ENCODE measurements around the gene GZF1.

GZF1 gene

DNA sequence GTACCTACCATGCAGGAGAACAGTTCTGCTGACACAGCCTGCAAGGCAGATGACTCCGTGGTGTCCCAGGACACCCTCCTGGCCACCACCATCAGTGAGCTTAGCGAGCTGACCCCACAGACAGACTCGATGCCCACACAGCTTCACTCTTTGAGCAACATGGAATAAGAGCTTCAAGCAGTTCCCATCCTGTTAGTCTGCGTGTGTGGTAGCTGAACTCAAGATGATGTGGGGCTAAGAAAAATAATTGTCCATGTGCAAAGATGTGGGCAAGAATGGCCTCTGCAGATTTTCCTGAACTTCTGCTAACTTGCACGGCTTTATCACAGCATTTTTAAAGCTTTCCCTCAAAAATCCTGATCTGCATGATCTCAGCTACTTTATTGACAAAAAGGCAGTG lies 8.3 kb downstream of the GZF1 start:
- DNase-seq, result no peak

DNA sequence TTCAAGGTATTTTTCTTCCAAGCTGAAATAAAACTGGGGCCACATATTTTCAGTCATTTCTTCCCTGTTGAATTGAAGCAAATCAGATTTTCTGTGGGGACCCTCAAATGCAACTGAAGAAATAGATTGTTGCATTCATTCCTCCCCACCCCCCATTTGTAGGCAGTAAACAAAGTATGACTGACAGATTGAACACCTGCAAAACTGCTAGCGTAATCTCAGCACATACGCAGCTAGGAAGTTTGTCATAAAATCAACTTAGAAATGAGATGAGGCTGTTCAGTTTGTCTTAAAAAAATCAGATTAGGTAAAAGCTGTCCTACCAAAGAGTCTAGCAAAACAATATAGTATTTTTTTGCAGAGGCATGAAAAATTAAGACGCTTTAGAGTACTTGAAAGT lies 8.9 kb downstream of the GZF1 start:
- DNase-seq, result no peak

DNA sequence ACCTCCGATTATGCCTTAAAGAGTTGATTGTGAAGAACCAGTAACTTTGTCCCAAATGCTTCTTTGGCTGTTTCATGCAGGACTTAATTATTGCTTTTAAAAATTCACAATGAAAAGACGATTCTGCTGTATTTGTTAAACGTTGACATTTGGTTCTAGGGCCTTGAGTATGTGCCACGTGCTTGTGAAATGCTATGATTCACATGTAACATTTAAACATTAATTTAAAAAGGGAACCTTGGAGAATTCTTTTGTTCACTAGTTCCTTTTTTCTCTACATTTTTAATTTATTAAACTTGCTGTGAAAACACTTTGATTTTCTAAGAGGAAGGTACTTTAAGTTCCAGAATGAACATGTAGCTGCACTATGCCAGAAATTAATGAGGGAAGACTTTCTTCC lies 9.5 kb downstream of the GZF1 start:
- DNase-seq, result no peak

GRCh38 chr20:23374441-23374840 lies 12.5 kb downstream of the GZF1 start:
- DNase-seq, result no peak

DNA sequence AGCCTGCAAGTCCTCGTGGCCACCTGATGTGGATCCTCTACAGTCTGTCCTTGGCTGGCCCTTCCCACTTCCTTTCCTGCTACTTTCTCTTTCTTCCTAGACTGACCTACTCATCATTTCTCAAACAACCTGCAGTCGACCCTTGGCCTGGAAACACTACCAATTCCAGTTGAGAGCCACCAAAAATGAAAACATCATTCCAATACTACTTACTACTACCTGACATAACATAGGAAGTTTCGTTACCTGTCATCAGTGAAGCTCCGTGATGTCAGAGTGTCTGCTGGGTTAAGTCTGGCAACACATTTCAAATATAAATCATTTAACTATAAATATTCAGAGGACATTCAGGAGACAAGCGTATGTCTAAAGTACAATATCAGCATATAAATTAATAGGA lies 13.8 kb downstream of the GZF1 start:
- no peak for DNase-seq

- DNase-seq, result no peak
These were observed 17.8 kb downstream of the GZF1 start for GRCh38 chr20:23379772-23380171.

DNA sequence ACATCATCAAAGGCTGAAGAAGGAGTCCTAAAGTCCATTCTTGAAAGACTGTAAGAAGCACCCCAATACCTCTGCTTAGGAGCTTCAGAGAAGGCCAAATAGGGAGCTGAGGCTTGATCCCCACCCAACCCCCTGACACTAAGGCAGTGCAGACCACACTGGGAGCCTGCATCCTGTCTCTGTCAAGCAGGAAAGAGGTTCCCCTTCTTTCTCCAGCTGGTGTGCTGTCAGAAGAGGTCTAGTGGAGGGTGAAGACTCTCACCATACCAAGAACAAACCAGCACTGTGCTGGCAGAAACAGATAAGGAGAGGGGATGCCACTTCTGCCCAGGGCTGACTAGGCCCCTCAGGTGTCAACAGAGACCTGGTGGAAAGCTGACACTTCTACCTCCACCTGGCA lies 19.9 kb downstream of the GZF1 start:
- no peak for DNase-seq

DNA sequence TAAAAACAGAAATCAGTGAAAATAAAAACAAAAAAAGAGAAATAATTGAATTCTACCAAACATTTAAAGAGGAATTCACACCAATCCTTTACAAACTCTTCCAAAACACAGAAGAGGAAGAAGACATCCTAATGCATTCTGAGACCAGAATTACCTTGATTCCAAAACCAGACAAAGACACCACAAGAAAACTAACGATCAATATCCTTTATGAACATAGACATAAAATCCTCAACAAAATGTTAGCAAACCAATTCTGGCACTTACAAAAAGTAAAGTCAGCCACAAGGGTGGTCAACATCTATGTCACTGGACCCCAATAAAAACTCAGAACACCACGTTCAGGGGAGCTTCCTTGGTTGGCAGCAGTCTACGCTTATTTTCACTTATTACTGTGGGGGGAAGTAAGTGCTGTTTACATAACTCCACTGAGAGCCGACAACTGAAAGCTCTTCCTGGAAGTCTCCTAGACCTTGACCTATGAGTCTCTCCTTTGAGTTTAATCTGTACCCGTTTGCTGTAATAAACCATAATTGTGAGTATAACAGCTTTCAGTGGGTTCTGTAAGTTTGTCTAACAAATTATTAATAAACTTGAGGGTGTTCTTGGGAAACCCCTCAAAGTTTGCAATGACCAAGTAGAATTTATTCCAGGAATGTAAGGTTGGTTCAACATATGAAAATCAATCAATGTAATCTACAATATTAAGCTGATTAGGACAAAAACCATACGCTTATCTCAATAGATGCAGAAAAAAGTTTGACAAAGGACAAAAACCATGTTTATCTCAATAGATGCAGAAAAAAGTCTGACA lies 24.5 kb downstream of the GZF1 start:
- DNase-seq, result no peak

GRCh38 chr20:23387118-23387443 lies 25.1 kb downstream of the GZF1 start:
- DNase-seq, result no peak

GRCh38 chr20:23390091-23390774 lies 28.3 kb downstream of the GZF1 start:
- DNase-seq, result no peak

DNA sequence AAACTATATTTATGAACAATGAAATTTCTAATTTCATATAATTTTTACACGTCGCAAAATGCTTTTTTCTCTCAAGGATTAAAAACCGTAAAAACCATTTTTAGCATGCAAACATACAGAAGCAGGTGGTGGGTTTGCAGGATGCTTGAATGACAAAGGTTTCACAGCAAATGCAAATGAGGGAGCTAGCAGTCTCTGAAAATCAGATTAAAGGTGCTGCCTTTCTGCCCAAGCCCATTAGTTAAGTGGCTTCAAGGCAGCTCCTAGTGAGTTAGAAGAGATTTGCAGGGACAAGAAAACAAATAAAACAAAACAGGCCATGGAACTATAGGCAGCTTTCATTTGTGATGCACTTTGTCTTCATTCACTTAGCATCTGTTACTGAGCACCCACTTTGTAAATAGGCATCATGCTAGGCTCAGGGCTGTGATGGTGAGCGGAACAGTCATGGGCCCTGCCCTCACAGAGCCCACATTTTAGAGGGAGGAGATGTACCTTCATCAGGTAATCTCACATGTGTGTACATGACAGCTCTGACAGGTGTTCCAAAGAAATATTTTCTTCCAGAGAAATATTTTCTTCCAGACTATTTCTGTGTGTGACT lies 29.8 kb downstream of the GZF1 start:
- DNase-seq, result no peak

- DNase-seq, result no peak
These were observed 32.2 kb downstream of the GZF1 start for GRCh38 chr20:23393996-23394775.

DNA sequence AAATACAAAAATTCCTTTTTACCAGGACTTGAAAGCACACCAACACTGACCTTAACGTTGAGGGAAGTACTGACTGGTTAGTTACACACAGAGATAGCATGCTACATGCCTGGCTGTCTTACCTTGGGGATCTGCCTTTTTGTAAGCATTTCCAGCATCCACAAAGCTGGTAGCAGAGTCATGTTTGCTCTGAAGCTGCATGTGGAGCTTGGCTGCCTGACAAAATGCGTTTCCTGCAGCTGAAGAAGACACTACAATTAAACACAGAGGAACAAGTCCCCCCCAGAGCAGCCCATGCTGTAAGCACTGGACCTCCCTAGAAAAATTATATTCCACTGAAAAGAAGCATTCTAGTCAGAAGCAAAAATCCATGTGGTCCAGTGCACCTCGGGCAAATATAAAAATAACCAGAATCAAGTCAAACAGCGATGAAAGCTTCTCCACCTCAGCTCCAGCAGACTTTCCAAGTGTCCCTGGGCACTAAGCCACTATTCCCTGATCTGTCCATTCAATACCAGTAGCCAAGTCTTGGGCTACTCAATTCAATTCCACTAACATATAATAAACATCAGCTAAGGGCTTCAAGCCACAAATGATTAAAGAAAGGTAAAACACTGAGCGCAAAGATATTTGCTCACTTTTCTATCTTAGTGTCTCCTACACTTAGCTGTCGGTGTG lies 35.1 kb downstream of the GZF1 start:
- DNase-seq, result no peak

GRCh38 chr20:23397961-23398360 lies 36.0 kb downstream of the GZF1 start:
- DNase-seq, result no peak

DNA sequence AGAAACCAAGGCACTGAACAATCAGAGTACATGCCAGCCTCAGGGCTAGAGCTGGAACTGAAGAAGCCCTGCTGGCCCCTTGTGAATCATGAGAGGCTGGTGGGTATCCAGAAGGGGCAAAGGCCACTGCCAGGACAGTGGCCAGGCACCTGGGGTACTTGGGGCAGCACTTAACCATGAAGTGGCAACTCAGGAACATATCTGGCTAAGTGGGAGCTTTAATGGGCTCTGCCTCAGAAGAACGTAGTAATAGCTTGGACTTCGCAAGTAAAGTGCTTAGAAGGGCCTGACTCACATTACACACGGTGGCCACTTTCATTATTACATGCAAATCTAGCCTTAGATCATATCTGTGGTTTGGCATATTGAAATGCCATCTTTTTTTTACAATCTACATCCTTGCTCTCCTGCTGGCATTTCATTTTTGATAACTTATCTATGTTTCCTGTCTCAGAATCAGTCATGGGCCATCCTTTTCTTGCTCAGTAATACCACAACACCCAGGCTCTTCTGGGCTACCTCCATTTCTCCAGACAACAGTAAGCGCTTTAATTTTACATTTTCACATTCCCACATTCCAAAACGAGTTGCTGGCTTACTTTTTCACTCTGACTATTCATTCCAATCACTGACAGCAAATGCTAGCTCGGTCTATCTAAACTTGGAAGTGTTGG lies 37.7 kb downstream of the GZF1 start:
- no peak for DNase-seq

- no peak for DNase-seq
These were observed 39.1 kb downstream of the GZF1 start for GRCh38 chr20:23401051-23401450.

DNA sequence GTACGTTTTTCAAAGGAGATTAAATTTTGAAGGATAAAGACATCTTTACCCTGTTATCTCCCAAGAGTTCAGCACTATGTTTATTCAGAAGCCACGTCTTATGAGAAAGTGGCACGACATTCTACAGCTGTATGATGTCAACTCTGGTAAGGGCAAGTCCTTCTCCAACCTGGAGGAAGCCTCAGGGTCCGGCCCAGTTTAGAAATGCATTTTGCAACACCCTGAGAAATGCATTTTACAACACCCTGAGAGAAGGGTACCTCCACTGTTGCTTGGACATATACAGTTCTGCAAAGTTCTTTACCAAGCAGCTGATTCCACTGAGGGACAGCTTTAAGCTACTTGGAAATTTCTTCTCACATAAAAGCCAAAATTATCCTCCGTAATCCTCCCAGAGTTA lies 41.8 kb downstream of the GZF1 start:
- DNase-seq, result no peak

DNA sequence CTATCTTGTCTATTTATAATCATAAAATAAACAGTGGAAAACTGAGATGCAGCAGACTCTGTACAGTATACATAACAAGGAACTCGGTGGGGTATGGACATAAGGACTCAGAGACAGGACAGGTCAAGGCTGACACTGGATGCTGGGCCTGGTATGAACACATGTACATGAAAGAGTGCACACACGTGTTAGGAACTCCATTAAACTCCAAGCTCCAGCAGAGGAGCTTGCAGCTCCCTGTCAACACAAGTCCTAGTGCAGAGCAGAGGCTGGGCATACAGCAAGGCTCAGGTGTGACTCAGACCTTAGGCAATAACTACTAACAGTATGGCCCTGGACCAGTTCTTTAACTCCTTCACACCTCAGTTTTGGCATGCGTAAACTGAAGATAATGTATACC lies 42.2 kb downstream of the GZF1 start:
- no peak for DNase-seq

DNA sequence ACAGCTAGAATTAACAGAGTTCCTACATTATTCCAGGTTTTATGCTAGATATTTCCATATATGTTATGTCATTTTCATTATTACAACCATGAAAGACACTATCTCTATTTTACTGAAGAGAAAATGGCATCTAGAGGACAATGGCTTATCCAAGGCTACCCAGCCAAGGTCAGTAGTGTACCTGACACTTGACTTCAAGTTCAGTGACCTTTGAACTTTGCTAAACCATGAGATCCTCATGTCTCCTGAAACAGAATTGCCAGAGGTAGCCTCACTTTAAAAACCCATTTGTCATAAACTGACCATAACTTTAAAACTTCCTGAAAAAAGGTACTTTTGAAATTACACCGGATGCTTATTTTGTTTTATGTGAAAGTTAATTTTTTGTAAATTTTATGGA lies 44.9 kb downstream of the GZF1 start:
- DNase-seq, result no peak

GRCh38 chr20:23407781-23408464 lies 45.9 kb downstream of the GZF1 start:
- DNase-seq, result no peak

DNA sequence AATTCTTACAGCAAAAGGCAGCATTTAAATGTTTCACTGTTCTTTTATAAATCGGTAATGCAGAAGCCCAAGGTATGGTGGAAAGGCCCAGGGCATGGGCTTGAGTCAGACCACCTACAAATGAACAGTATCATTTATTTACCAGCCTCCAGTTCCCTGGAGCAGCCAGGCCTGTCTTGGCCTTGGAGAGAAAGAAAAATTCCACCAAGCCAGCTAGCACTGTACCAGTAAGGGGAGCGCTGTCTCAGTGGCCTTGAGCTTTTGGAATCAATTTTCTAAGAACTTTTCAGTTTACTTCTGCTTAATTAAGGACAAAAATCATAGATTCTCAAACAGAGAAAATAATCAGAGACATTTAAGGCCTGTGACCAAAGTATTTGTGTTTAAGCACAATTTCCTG lies 47.0 kb downstream of the GZF1 start:
- no peak for DNase-seq

DNA sequence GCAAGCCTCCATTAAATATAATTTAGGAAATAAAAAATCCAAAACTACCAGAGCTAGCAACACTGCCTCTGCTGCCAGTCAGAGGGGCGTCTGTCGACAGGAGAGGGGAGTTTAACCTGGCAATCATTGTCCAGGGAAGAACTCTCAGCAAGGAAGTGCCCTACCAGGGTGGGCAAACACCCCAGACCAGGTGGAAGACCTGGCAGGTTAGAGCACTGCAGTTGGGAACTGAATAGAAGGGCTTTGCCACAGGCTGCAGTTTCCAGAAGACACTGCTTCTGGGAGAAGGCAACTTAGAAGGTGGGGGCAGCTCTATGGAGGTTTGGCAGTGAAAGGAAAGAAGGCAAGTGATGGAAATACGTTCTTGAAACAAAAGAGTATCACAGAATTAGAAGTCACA lies 47.8 kb downstream of the GZF1 start:
- DNase-seq, result no peak

Data from CD4-positive, alpha-beta T cell treated with Interleukin-6 for 4 hours (primary cell).